Measurements from ENCODE around the gene SLC47A2. TPM values are rescaled to one million over a fixed set of nuclear protein-coding genes. Genes with fewer than 3 reads are reported as not detected.

Gene SLC47A2
- total RNA-seq, 1 donor from 2014 or later: not detected

DNA sequence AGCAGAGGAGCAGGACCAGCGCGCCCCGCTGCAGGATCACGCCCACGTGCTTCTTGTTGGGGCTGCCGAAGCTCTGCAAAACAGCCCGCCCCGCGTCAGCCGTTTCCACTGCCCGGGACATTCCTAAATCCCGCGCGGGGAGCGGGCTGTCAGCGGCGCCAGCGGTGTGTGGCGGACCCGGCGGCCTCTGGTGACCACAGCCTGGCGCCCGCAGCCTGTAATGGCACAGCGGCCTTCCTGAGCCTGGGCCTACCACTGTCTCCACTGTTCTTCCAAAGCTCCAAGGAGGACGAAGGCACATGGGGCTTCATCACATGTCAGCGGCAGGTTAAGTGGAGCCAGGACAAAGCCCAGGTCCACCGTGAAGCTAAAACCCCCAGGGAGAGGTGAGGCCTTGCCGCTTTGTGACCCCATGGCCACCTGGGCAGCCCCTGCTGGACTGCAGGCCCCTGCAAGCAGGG, 2.5 kb downstream of the SLC47A2 start:
- H3K4me3 ChIP-seq (ENCODE audit: low read depth, low read length): peak overlapping the region; percentile 14
- no peak for TF ChIP-seq CTCF (conservative IDR thresholded peaks at IDR 0.05; ENCODE audit: low read depth, low read length)
- no peak for DNase-seq (ENCODE audit: low read depth)

GRCh38 chr17:19713462-19713861, 2.9 kb downstream of the SLC47A2 start:
- TF ChIP-seq CTCF (conservative IDR thresholded peaks at IDR 0.05; ENCODE audit: low read depth, low read length): peak; percentile 34
- DNase-seq (ENCODE audit: low read depth): no peak
- no peak overlapping the region for H3K4me3 ChIP-seq (ENCODE audit: low read depth, low read length)

- no peak overlapping the region for H3K4me3 ChIP-seq (ENCODE audit: low read depth, low read length)
- DNase-seq (ENCODE audit: low read depth): no peak
- TF ChIP-seq CTCF (conservative IDR thresholded peaks at IDR 0.05; ENCODE audit: low read depth, low read length): no peak
These were observed 3.9 kb downstream of the SLC47A2 start for GRCh38 chr17:19712436-19713004.

DNA sequence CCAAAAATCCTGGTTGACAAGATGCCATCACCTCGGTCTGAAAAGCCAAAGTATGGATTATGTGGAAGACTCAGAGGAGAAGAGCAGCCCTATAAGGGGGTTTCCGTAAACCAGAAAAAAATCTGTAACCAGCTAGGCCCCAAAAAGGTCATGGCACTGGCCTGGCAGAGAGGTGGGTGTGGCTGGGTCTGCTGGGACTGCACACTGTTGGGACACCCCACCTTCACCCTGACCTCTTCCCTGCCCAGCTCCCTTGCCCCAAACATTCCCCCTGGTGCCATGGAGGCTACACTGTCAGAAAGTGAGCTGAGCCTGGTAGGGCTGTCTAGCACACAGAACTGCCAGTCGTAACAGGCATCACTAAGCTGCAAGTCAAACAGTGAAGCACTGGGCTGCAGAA, 6.5 kb downstream of the SLC47A2 start:
- DNase-seq (ENCODE audit: low read depth): no peak
- H3K4me3 ChIP-seq (ENCODE audit: low read depth, low read length): no peak overlapping the region
- TF ChIP-seq CTCF (conservative IDR thresholded peaks at IDR 0.05; ENCODE audit: low read depth, low read length): no peak

DNA sequence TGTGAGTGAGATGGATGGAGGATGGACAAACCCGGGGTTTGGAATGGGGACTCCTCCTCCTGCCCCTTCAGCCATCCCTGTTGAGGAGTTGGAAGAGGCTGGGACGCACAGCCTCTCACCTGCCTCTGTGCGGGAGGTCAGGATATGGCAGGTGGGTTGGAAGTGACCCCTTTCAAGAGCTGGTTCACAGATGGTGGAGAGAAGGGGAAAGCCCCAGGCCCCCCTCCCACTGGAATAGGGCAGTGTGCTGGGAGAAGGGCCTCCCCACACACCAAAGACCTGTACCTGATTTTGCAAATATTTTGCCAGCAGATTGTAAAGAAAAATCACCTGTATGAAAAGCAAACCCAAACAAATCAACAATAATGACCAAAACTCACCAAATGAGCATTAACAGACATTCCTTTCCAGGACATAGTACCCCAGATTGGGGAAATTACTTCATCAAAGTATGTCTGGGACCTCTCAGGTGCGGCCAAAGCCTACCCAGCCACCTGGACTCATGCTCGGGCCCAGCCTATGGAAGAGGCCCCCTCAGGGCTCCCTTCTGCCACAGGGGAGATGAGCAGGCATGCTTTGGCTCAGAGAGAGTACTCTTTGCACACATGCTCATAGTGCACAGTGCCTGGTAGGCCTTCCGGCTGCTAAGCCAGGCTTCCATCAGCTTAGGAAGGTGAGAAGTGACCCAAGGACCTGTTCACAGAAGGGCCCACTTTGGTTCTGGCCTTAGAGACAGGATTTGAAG, 7.8 kb downstream of the SLC47A2 start:
- no peak for TF ChIP-seq CTCF (conservative IDR thresholded peaks at IDR 0.05; ENCODE audit: low read depth, low read length)
- H3K4me3 ChIP-seq (ENCODE audit: low read depth, low read length): no peak overlapping the region
- no peak for DNase-seq (ENCODE audit: low read depth)

GRCh38 chr17:19707728-19708221, 8.6 kb downstream of the SLC47A2 start:
- DNase-seq (ENCODE audit: low read depth): no peak
- TF ChIP-seq CTCF (conservative IDR thresholded peaks at IDR 0.05; ENCODE audit: low read depth, low read length): no peak

More at GRCh38 chr17:19707728-19708221, 8.6 kb downstream of the SLC47A2 start:
- H3K4me3 ChIP-seq (ENCODE audit: low read depth, low read length): no peak overlapping the region

All from epithelial cell of proximal tubule (primary cell).